Neural cell (in vitro differentiated cells): ENCODE results near the gene FCRL3.

Experiments
- EP300 ChIP-seq: fragments of 450-650 bp; conservative IDR thresholded peaks from 2 replicates; pipeline ENCODE4 v1.6.1; 2014; ENCODE audit warnings: antibody characterized with exemption, mild to moderate bottlenecking, moderate library complexity; ENCODE audit not compliant: poor library complexity, severe bottlenecking
- EZH2 ChIP-seq: fragments of 200-600, 300-800 bp; shearing (Covaris generic), sonication (generic); IDR thresholded peaks from 2 replicates; pipeline ENCODE4 v1.6.1; 2014; ENCODE audit warnings: antibody characterized with exemption, low read length, borderline replicate concordance, mild to moderate bottlenecking; ENCODE audit not compliant: insufficient read depth, poor library complexity, severe bottlenecking
- MXI1 ChIP-seq: fragments of 450-650 bp; conservative IDR thresholded peaks from 2 replicates; pipeline ENCODE4 v1.6.1; 2014; ENCODE audit warnings: antibody characterized with exemption, mild to moderate bottlenecking; ENCODE audit not compliant: poor library complexity, severe bottlenecking
- POLR2AphosphoS5 ChIP-seq: IDR thresholded peaks from 2 replicates; pipeline ENCODE4 v1.6.1; 2012
- RAD21 ChIP-seq: fragments of 450-650 bp; conservative IDR thresholded peaks from 2 replicates; pipeline ENCODE4 v1.6.1; 2014; ENCODE audit warnings: antibody characterized with exemption, mild to moderate bottlenecking, moderate library complexity
- TAF1 ChIP-seq: IDR thresholded peaks from 2 replicates; pipeline ENCODE4 v1.6.1; 2012; ENCODE audit warnings: low read depth
- TF ChIP-seq, protein P1 (sequence below): fragments of 450-650 bp; IDR thresholded peaks from 2 replicates; pipeline ENCODE4 v1.5.1; 2014; ENCODE audit warnings: antibody characterized with exemption, mild to moderate bottlenecking, moderate library complexity; ENCODE audit not compliant: poor library complexity, severe bottlenecking
- TF ChIP-seq, protein P2 (sequence below): IDR thresholded peaks from 2 replicates; pipeline ENCODE4 v1.6.1; 2012; ENCODE audit warnings: borderline replicate concordance

DNA sequence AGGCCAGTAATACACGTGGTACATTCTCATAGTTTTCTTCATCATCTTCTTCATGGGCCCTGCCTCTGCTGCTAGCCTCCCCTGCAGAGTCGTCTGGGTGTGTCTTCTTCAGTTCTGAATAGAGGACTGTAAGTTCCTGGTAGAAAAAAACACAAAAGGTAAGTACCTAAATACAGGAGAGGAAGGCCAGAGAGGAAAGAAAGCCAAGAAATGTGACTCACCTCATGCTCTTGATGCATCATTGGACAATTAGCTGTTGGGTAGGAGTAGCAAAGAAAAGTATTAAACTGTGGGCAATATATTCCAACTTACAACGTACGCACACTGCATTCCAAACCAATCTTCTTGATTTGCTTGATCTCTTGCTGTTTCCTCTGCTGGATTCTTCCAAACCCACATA lies 21.8 kb downstream of the FCRL3 start:
- TF ChIP-seq, protein P1, sequence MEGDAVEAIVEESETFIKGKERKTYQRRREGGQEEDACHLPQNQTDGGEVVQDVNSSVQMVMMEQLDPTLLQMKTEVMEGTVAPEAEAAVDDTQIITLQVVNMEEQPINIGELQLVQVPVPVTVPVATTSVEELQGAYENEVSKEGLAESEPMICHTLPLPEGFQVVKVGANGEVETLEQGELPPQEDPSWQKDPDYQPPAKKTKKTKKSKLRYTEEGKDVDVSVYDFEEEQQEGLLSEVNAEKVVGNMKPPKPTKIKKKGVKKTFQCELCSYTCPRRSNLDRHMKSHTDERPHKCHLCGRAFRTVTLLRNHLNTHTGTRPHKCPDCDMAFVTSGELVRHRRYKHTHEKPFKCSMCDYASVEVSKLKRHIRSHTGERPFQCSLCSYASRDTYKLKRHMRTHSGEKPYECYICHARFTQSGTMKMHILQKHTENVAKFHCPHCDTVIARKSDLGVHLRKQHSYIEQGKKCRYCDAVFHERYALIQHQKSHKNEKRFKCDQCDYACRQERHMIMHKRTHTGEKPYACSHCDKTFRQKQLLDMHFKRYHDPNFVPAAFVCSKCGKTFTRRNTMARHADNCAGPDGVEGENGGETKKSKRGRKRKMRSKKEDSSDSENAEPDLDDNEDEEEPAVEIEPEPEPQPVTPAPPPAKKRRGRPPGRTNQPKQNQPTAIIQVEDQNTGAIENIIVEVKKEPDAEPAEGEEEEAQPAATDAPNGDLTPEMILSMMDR: no peak
- no peak for TF ChIP-seq EP300
- no peak for TF ChIP-seq POLR2AphosphoS5
- TF ChIP-seq EZH2: no peak
- TF ChIP-seq, protein P2, sequence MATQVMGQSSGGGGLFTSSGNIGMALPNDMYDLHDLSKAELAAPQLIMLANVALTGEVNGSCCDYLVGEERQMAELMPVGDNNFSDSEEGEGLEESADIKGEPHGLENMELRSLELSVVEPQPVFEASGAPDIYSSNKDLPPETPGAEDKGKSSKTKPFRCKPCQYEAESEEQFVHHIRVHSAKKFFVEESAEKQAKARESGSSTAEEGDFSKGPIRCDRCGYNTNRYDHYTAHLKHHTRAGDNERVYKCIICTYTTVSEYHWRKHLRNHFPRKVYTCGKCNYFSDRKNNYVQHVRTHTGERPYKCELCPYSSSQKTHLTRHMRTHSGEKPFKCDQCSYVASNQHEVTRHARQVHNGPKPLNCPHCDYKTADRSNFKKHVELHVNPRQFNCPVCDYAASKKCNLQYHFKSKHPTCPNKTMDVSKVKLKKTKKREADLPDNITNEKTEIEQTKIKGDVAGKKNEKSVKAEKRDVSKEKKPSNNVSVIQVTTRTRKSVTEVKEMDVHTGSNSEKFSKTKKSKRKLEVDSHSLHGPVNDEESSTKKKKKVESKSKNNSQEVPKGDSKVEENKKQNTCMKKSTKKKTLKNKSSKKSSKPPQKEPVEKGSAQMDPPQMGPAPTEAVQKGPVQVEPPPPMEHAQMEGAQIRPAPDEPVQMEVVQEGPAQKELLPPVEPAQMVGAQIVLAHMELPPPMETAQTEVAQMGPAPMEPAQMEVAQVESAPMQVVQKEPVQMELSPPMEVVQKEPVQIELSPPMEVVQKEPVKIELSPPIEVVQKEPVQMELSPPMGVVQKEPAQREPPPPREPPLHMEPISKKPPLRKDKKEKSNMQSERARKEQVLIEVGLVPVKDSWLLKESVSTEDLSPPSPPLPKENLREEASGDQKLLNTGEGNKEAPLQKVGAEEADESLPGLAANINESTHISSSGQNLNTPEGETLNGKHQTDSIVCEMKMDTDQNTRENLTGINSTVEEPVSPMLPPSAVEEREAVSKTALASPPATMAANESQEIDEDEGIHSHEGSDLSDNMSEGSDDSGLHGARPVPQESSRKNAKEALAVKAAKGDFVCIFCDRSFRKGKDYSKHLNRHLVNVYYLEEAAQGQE: no peak
- TF ChIP-seq TAF1: no peak
- TF ChIP-seq MXI1: no peak
- TF ChIP-seq RAD21: no peak
